Measurements from ENCODE around the gene SOX15.
"Not testable (repeated sequence)": the region's sequence is repeated elsewhere in the genome, so short reads cannot be mapped to it uniquely, and the experiment has no call there.

Gene SOX15

DNA sequence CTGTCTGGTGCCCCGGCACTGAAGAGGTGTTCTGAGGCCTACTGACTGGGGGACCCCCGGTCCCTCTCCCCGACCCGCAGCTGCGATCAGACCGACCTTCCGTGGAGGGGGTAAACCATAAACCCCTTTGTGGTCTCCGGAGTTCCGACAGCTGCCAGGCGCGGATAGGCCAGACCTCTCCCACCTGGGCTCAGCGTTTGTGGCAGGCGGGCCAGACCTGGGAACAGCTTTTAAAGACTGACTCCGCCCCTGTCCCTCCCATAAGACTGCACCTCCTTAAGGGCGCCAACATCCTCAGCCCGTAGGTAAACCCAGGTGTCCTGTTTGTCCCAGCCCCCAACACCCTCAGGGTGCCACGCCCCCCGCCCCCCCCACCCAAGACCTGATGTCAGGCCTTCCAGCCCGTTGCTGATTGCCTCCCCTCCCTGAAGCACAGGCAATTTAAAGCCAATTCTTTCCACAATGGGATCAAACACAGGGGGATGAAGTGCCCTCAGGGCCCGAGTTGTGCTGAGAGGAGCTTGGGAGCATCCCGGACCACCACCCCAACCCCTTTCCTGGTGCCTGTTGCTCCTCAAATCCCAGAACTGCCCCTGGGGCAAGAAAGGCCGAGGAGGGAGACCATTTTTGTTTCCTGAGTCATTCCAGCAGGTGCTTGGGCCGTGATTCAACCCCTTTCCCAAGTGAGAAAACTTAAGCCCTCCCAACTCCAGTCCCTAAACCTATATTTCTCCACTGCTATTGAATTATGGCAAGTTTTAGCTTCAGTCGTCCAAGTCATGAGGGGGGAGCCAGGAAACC, at the start of gene SOX15:
TSS of gene SOX15 (minus strand) at position 204 of the 801 bp plus-strand sequence. CDS start 418 bp downstream, outside the sequence.
- intact Hi-C loops (cut with DNase I) = loop anchor here (10.0 kb wide), 1 partner anchor 95 kb away; the partner anchor contains the start of genes TP53 and WRAP53

DNA sequence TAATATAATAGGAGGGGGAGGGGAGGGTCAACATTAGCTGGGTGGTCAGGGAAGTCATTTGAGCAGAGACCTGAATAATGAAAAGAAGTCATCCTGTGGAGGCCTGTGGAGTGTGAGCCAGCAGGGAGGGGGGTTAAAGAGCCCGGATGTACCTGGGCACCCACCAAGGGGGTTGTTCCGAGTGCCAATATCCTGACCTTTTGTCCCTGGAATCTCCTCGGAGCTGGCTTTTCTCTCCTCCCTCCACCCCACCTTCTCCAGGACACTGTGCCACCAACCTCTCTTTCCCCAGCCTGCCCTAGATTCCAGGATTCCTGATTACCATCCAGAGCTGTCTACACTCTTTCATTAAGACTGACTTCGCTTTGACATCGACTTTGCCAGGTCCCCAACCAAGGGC, 46.3 kb upstream of the SOX15 start:
- intact Hi-C loops (cut with DNase I) = no loop called here
- DNase-seq = no peak

More for the DNA sequence above, at the start of gene SOX15:
- peak in 1 of 42 donors; percentile 28 for DNase-seq

DNA sequence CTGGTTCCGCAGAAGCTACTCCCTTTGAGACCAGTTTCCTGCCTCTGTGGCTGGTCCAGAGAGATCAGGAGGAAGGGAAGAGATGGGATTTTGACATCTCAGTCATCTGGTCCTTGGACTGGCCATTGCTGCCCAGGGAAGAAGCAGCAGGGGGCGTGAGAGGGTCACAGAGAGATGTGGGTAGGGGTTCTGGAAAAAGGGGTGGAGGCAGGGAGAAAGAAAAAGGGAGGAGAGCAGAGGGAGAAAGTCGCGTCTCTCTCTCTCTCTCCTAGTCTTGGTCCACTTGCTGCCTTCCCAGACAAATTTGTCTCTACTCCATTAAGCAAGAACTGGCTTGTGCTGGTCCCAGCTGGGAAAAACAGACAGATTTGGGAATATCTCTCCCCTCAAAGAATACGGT, 44.5 kb upstream of the SOX15 start:
- intact Hi-C loops (cut with DNase I) = no loop called here
- DNase-seq = peak in 40 of 42 donors; percentile 23 to 84 (median 56)

DNA sequence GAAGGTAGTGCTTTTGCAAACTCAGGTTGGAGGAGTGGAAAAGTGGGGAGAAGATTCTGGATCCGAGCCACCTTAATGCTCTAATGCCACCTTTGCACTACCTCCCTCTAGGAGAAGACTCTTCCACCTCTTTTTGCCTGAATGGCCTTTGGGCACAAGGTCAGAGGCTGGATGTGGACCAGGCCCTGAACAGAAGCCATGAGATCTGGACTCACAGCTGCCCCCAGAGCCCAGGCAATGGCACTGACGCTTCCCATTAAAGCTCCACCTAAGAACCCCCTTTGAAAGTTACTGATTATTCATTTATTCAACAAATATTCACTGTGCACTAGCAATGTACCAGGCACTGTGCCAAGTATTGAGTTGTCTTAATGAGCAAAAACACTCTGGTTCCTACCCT, 43.2 kb upstream of the SOX15 start:
- intact Hi-C loops (cut with DNase I) = no loop called here
- DNase-seq = no peak

DNA sequence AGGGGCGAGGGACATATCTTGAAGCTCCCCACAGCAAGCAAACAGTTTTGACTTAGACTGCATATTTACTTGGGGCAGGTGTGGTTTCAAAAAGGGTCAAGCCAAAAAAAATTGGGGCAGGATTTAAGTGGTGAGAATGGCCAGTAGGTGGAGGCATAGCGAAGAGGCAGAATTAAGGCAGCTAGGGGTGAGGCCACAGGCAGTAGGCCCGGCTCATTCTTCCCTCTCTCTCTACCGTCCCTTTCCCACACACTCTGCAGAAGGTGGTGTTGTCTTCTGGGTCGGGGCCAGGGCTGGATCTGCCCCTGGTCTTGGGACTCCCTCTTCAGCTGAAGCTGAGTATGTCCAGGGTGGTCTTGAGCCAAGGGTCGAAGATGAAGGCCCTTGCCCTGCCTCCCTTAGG, 42.6 kb upstream of the SOX15 start:
- intact Hi-C loops (cut with DNase I) = no loop called here
- DNase-seq = peak in 11 of 42 donors; percentile 14 to 58 (median 37)

GRCh38 chr17:7631398-7632380, 41.8 kb upstream of the SOX15 start:
- no peak for DNase-seq
- intact Hi-C loops (cut with DNase I) = no loop called here

DNA sequence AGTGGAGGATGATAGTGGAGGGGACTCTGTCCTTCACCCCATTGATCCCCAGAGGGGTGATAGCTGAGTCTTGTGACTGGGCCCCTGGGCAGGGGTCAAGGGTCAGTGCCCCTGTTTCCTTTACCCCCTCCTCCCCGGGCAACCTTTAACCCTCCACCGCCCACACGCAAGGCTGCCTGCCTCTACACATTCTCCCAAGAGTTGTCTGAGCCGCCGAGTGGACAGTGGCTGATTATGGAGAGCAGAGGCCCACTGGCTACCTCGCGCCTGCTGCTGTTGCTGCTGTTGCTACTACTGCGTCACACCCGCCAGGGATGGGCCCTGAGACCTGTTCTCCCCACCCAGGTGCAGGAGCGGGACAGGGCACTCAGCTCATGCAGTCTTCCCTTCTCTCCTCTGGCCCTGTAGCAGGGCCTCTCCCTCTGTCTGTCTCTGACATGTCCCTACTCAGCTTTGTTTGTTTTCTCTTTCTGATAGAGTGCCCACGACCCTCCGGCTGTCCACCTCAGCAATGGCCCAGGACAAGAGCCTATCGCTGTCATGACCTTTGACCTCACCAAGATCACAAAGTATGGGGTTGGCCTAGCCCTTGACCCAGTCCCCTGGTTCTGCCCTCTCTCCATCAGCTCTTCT, 40.2 kb upstream of the SOX15 start, which contains the start of gene SHBG:
TSS of gene SHBG (plus strand) at position 197 of the 633 bp plus-strand sequence. CDS start at position 235, 38 bp downstream.
- DNase-seq = no peak
- intact Hi-C loops (cut with DNase I) = loop anchor here (5.0 kb wide), 1 partner anchor 57 kb away; the partner anchor contains the start of genes TP53 and WRAP53

GRCh38 chr17:7627250-7628121, 37.6 kb upstream of the SOX15 start, which contains the start of gene SAT2:
TSS of gene SAT2 (minus strand) at chr17:7627821. CDS start at chr17:7627635, 186 bp downstream.
- intact Hi-C loops (cut with DNase I) = loop anchor here (5.0 kb wide), 1 partner anchor 60 kb away; the partner anchor contains the start of genes TP53 and WRAP53
- DNase-seq = peak; percentile 87 to 98 (median 96)

DNA sequence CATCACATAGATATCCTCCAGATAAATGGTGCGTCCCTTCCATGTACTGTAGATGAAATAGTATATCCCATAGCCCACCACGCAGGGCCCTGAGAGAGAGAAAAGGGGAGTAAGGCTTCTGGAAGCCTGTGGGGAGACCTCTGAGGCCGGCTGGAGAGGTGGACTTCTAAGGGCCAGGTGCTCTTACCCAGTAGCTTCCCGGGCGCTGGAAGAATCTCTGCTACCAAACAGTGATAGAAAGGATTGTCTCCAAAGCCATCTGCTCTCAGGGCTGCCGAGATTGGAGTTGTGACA, 37.0 kb upstream of the SOX15 start:
- intact Hi-C loops (cut with DNase I) = loop anchor here (5.0 kb wide), 1 partner anchor 60 kb away; the partner anchor contains the start of genes TP53 and WRAP53
- DNase-seq = peak in 1 of 42 donors; percentile 10

- intact Hi-C loops (cut with DNase I) = loop anchor here (5.0 kb wide), 1 partner anchor 61 kb away; the partner anchor contains the start of genes TP53 and WRAP53
- DNase-seq = peak in 13 of 42 donors; percentile 11 to 52 (median 29)
Measured at GRCh38 chr17:7626307-7626706, 36.4 kb upstream of the SOX15 start.

DNA sequence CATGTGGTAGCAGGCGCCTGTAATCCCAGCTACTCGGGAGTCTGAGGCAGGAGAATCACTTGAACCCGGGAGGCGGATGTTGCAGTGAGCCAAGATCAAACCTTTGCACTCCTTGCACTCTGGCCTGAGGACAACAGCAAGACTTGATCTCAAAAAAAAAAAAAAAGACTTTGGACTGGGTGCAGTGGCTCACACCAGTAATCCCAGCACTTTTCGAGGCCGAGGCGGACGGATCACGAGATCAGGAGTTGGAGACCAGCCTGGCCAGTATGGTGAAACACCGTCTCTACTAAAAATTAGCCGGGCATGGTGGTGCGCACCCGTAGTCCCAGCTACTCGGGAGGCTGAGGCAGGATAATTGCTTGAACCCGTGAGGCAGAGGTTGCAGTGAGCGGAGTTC, 35.9 kb upstream of the SOX15 start:
- DNase-seq = not testable (repeated sequence)
- intact Hi-C loops (cut with DNase I) = loop anchor here (5.0 kb wide), 1 partner anchor 62 kb away; the partner anchor contains the start of genes TP53 and WRAP53

DNA sequence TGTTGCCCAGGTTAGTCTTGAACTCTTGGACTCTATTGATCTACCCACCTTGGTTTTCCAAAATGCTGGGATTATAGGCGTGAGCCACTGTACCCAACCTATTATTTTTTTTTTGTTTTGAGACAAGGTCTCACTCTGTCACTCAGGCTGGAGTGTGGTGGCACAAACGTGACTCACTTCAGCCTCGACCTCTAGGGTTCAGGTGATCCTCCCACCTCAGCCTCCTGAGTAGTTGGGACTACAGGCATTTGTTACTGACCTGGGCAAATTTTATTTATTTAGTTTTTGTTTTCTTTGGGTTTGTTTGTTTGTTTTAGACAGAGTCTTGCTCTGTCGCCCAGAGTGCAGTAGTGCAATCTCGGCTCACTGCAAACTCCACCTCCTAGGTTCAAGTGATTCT, 33.8 kb upstream of the SOX15 start:
- intact Hi-C loops (cut with DNase I) = no loop called here
- DNase-seq = no peak

DNA sequence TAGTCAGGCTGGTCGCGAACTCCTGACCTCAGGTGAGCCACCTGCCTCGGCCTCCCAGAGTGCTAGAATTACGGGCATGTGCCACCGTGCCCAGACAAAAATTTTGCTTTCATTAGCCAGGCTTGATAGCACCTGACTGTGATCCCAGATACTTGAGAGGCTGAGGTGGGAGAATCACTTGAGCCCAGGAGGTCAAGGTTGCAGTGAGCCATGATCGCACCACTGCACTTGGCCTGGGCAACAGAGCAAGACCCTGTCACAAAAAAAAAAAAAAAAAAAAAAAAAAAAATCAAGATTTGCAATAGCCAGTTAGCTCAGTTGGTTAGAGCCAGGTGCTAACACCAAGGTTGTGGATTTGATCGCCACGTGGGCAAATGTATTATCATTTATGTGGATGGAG, 30.9 kb upstream of the SOX15 start:
- intact Hi-C loops (cut with DNase I) = no loop called here
- peak in 1 of 42 donors; percentile 17 for DNase-seq

DNA sequence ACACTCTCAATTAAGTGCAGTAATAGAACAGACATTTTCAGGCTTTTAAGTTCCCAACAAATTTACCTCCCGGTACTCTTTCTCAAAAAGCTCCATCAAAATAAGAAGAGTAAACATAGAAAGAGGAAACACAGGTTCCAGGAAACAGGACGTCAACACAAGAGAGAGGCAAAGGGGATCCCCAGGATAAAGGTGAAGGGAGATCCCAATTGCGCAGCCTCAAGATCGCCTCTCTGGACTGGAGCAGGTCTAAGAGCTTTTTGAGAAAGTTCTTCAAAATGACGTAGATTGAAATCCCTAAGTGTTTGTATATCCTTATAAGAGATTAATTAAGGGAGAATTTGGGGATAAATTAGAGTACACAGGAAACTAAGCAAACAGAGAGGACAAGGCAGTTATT, 28.7 kb upstream of the SOX15 start:
- intact Hi-C loops (cut with DNase I) = no loop called here
- no peak for DNase-seq

- DNase-seq = no peak
- intact Hi-C loops (cut with DNase I) = no loop called here
Measured at GRCh38 chr17:7615265-7615747, 25.4 kb upstream of the SOX15 start.

DNA sequence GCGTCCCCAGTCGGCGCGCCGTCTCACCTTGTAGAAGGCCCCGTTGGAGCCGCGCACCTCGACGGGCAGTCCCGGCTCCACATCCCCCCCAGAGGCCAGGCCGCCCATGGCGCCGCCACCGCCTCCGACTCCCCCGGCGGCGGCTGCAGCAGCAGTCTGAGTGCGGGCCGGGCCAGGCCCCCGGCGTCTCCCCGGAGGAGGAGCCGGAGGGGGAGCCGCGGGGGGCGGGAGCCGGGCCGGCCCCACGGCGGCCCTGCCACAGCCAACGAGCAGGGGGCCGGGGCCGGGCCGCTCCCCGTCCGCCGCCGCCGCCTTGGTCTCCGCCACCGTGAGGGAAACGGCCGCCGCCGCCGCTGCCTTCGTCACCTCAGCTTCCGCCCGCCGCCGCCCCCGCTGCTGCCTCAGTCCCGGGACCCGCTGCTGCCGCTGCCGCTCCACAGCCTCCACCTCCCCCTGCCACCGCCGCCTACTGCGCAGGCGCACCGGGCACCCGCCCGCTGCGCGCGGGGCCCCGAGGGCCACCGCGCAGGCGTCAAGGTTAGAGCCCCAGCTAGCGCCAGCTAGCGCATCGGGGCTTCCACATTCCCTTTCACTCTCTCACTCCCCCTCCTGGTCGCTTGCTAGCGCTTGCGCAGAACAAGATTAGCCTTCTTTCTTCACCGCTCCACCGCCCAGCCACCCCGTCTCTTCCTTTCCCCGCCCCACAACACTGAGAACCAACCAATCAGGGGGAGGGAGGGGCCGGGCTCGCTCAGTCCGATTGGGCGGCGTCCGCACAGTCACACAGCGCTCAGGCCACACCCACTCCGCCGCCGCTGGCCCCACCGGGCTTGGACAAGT, 24.8 kb upstream of the SOX15 start, which contains the start of gene FXR2:
TSS of gene FXR2 (minus strand) at position 473 of the 840 bp plus-strand sequence. CDS start at position 108, 365 bp downstream.
- DNase-seq = peak; percentile 97 to 100 (median 99)
- intact Hi-C loops (cut with DNase I) = no loop called here
